Measurements from ENCODE around the gene YTHDF1.

GRCh38 chr20:63264000-63264399, 48.1 kb upstream of the YTHDF1 start:
- TF ChIP-seq CTCF (IDR thresholded peaks at IDR 0.05) (no peak), EZH2 (IDR thresholded peaks at IDR 0.05; ENCODE audit: borderline replicate concordance, insufficient read depth, low read depth, low read length, poor library complexity, severe bottlenecking) (no peak)
